NCI-H1694 treated with DMSO at 0.1 percent for 48 hours (cell line): ENCODE results near the gene ACTG1.

ENCODE experiments used
- DNase-seq: peaks from one replicate; lab custom pipeline; 2025; lab: John Stamatoyannopoulos, UW

ACTG1 gene

GRCh38 chr17:81517339-81518112, 4.9 kb upstream of the ACTG1 start:
- DNase-seq: no peak

- no peak for DNase-seq
Observed at GRCh38 chr17:81517009-81517338, 4.4 kb upstream of the ACTG1 start.

GRCh38 chr17:81516439-81516838, 3.8 kb upstream of the ACTG1 start:
- no peak for DNase-seq

GRCh38 chr17:81515530-81516041, 3.0 kb upstream of the ACTG1 start:
- no peak for DNase-seq

- peak; percentile 37 for DNase-seq
Observed at GRCh38 chr17:81514739-81515529, 2.3 kb upstream of the ACTG1 start.

- no peak for DNase-seq
Observed at GRCh38 chr17:81514489-81514738, 1.8 kb upstream of the ACTG1 start.

- DNase-seq: peak; percentile 42
Observed at GRCh38 chr17:81513753-81514488, 1.3 kb upstream of the ACTG1 start.

GRCh38 chr17:81513372-81513752, 763 bp upstream of the ACTG1 start:
- peak; percentile 59 for DNase-seq

GRCh38 chr17:81511804-81512561, 616 bp downstream of the ACTG1 start:
- DNase-seq: no peak

- no peak for DNase-seq
Observed at GRCh38 chr17:81511554-81511803, 1.1 kb downstream of the ACTG1 start.

- no peak for DNase-seq
Observed at GRCh38 chr17:81510785-81511553, 1.6 kb downstream of the ACTG1 start.

- no peak for DNase-seq
Observed at GRCh38 chr17:81509972-81510784, 2.4 kb downstream of the ACTG1 start.

GRCh38 chr17:81509207-81509971, 3.2 kb downstream of the ACTG1 start:
- no peak for DNase-seq

- DNase-seq: no peak
Observed at GRCh38 chr17:81508639-81509206, 3.9 kb downstream of the ACTG1 start.

- no peak for DNase-seq
Observed at GRCh38 chr17:81503619-81504018, 9.0 kb downstream of the ACTG1 start.

- DNase-seq: no peak
Observed at GRCh38 chr17:81502471-81503017, 10.1 kb downstream of the ACTG1 start.

GRCh38 chr17:81500047-81500446, 12.6 kb downstream of the ACTG1 start:
- DNase-seq: no peak

- DNase-seq: no peak
Observed at GRCh38 chr17:81499601-81499970, 13.0 kb downstream of the ACTG1 start.

- DNase-seq: no peak
Observed at GRCh38 chr17:81498953-81499600, 13.5 kb downstream of the ACTG1 start.
